HG02588 (cell line): Measurements from ENCODE around the gene PRELP.

ENCODE experiments used
- ATAC-seq: cut with Tn5 transposase; IDR thresholded peaks from one replicate; pipeline ENCODE4 v1.9.1; 2021; ENCODE audit warnings: mild to moderate bottlenecking, moderate library complexity; ENCODE audit not compliant: unreplicated experiment

Gene PRELP

GRCh38 chr1:203521074-203521794, 45.6 kb downstream of the PRELP start:
- no peak for ATAC-seq

- ATAC-seq = no peak
These were observed 46.2 kb downstream of the PRELP start for GRCh38 chr1:203521812-203522211.

DNA sequence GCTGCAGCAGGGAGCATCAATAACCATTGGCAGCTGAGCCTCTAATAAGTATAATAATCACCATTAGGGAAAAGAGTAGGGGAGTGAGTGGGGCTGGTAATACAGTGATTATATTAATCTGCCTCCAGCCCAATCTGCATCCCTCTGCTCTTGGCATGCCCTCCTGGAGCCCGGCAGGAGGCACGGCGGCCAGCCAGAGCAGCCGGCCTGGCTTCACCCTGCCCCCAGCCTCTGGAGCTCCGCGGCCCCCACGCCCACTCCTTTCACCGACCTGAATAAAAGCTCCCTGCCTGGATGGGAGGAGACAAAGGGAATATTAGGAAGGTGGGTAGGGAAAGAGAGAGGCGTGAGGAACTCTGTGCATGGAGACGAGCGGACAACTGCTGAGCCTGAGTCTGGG, 46.6 kb downstream of the PRELP start:
- no peak for ATAC-seq

DNA sequence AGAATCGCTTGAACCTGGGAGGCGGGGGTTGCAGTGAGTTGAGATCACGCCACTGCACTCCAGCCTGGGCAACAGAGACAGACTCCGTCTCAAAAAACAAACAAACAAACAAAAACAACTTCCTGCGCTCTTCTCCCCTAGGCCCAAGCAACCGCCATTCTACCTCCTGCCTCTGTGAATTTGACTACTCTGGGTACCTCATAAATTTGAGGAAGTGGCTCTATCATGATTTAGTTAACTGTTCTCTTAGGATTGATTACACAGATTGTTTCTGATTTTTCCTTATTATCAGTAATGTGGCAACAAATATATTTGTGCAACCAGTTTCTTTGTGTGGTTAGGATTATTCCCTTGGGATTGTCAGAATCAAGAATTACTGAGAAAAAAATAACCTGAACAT, 48.1 kb downstream of the PRELP start:
- ATAC-seq = no peak

GRCh38 chr1:203524152-203524551, 48.5 kb downstream of the PRELP start:
- ATAC-seq = no peak

GRCh38 chr1:203524824-203525223, 49.2 kb downstream of the PRELP start:
- no peak for ATAC-seq

DNA sequence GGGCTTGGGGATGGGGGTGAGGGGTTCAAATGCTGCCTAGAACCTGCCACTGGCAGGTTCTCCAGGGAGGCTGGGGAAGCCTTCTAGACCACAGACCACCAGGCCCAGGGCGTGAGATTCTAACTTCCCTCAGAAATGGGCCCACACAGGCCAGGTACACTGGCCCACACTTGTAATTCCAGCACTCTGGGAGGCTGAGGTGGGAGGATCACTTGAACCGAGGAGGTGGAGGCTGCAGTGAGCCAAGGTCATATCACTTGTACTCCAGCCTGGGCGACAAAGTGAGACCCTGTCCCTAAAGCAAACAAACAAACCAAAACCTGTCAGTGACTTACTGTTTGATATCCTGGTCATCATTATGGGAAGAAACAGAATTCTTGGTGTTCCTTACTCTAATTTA, 50.1 kb downstream of the PRELP start:
- ATAC-seq = no peak

DNA sequence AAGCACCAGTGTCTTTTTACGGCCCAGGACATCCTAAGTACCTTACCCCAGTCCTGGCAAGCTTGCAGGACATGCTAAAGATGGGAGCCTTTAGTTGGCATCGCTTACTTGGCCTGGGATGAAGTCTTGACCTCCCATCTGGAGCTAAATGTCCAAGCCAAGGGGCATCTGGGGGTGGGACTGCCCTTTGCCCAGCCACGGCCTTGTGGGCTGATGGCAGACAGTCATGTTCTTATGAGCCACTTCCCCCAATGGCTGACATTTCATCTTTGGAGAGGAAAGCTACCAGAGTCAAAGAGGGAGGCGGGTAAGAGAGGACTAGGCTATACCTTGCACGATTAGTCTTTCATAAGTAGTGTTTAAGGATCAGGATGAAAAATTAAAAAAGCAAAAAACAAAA, 50.5 kb downstream of the PRELP start:
- ATAC-seq = no peak

DNA sequence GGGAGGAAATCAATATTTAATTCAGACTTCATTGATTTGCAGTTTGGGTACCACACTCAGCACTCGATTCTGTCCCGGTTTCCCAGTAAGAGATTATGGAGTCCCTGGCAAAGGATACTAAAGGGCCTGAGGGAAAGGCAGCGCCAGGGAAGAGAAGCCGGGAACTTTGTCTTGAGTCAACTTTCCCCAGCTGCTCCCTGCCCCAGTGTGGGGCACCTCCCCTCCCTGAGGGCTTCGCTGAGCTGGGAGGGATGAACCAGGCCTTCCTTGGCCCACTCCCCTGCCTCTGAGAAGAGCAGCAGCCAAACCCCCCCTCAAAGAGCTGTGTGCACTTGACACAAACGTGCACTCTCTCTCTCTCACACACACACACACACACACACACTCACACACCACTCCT, 51.0 kb downstream of the PRELP start:
- ATAC-seq = no peak

DNA sequence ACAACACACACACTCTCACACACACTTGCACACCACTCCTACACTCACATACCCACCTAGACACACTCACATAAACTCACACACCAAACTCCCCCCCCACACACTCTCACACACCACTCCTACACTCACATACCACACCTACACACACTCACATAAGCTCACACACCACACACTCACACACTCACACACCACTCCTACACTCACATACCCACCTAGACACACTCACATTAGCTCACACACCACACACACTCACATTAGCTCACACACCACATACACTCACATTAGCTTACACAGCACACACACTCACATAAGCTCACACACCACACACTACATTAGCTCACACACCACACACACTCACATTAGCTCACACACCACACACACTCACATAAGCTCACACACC, 51.4 kb downstream of the PRELP start:
- ATAC-seq = no peak

DNA sequence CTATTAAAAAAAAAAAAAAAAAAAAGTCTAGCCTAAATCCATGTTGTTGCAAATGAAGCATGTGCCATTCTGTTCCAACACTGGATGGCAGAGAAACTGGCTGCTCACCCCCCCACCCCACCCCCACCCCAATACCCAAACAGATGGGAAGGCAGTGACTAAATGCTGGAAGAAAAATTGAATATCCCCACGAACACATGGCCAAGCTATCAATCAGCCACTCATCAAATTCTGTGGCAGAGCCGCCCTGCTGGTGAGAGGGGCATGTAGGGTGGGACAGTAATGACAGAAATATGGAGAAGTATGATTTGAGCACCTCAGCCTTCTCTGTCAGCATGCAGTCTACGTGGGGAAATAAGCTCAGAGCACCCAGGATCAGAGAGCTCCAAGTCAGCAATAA, 52.5 kb downstream of the PRELP start:
- no peak for ATAC-seq

DNA sequence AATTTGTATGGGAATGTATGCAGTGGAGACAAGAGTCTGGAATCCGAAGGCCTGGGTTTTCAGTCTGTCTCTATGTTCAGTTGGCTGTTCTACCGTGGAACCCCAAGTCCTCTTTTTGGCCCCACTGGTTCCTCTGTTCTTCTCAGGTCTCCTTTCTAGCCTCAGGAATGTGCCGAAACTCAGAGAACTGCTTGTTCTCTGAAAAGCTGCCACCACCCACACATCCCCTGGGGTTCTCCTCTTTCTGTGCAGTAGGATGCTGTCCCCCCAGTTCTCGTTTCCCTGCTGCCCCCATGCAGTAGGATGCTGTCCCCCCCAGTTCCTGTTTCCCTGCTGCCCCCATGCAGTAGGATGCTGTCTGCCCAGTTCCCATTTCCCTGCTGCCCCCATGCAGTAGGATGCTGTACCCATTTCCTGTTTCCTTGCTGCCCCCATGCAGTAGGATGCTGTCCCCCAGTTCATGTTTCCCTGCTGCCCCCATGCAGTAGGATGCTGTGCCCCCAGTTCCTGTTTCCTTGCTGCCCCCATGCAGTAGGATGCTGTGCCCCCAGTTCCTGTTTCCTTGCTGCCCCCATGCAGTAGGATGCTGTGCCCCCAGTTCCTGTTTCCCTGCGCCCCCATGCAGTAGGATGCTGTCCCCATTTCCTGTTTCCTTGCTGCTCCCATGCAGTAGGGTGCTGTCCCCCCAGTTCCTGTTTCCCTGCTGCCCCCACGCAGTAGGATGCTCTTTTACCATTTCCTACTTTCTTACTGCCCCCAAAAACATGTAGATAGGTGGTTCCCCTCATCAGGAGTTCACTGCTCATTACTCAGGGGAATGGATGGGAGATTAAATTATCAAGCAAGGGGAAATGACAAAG, 53.6 kb downstream of the PRELP start:
- ATAC-seq = no peak

GRCh38 chr1:203531063-203531462, 55.5 kb downstream of the PRELP start:
- no peak for ATAC-seq

- no peak for ATAC-seq
These were observed 58.4 kb downstream of the PRELP start for GRCh38 chr1:203534012-203534411.

GRCh38 chr1:203534526-203534925, 58.9 kb downstream of the PRELP start:
- ATAC-seq = no peak

- ATAC-seq = no peak
These were observed 61.0 kb downstream of the PRELP start for GRCh38 chr1:203536575-203536974.

- no peak for ATAC-seq
These were observed 61.4 kb downstream of the PRELP start for GRCh38 chr1:203536980-203537455.

DNA sequence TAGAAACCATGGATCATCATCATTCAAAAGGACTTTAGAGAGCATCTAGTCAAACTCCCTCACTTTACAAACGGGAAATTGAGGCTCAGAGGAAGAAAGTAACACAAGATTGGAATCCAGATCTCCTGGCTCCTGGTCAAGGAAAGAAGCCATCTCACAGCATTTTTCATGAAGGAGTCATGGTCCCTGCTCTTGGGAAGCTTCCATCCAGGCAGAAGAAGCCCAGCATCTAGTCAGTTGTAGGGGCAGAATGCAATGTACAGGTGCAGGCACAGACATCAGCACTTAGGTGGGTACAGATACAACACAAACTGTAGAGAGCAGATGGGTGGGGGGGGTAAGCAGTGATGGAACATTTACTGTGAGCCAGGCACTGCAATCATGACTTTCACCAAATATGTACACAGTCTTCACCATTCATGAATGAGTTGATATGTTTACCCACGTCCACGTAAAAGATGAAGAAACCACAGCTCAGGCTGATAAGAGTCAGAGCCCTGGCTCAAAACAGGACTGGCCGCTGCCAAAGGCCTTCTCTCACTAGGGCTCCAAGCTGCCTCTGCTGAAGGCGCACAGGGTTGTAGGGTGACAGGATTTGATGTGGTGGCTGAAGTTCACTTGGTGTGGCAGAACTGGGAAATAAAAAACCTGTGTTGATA, 62.3 kb downstream of the PRELP start:
- no peak for ATAC-seq

DNA sequence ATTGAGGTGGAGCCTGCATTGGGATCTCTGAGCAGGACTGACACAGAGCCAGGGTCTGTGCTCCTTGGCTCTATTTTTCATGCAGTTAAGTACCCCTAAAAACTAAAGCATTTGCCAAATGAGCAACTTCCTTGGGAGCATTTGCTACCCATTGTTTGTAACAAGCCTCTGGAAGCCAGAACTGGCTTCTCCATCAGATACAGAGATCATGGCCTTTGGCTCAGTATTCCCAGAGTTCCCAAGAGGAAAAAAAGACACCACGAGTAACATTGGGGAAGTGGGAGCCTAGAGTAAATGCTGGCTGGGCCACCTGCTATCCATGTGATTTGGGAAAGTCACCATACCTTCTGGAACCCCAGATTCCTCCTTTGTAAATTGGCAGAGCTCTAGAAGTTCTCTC, 63.1 kb downstream of the PRELP start:
- ATAC-seq = no peak

GRCh38 chr1:203539831-203540546, 64.4 kb downstream of the PRELP start:
- no peak for ATAC-seq
